ENCODE measurements around the gene IL10.

The IL10 gene

GRCh38 chr1:206794294-206794908 lies 22.1 kb upstream of the IL10 start:
- Histone ChIP-seq H3K79me2 (ENCODE audit: insufficient read depth, low read length) (no peaks in the 10 kb centered on the region), H3K9me2 (replicated peaks; ENCODE audit: low read depth, low read length) (no peaks in the 10 kb centered on the region), H3K4me3 (ENCODE audit: low read length, poor library complexity, severe bottlenecking) (no peak overlapping the region), H3K27me3 (ENCODE audit: insufficient read depth, low read length, poor library complexity, severe bottlenecking) (no peaks in the 10 kb centered on the region), H3K4me1 (ENCODE audit: insufficient read depth, low read length, poor library complexity, severe bottlenecking) (peaks cover 81% of the 10 kb centered on the region), H3K4me2 (ENCODE audit: low read depth, low read length, poor library complexity, severe bottlenecking) (no peak overlapping the region), H2AFZ (ENCODE audit: low read length) (peak overlapping the region; percentile 37; the same call in 1 of the 2 replicates), H4K20me1 (ENCODE audit: insufficient read depth, low read length, poor library complexity, severe bottlenecking) (no peaks in the 10 kb centered on the region), H3K36me3 (ENCODE audit: insufficient read depth, low read length) (no peaks in the 10 kb centered on the region), H3K9ac (ENCODE audit: low read depth, low read length, poor library complexity, severe bottlenecking) (no peak overlapping the region), H3F3A (ENCODE audit: low read depth) (no peaks in the 10 kb centered on the region), H3K9me3 (ENCODE audit: insufficient read depth, low read depth, low read length) (no peaks in the 10 kb centered on the region)
- no peak for TF ChIP-seq EZH2phosphoT487 (IDR thresholded peaks at IDR 0.05; ENCODE audit: borderline replicate concordance)
- TF ChIP-seq, protein P1, sequence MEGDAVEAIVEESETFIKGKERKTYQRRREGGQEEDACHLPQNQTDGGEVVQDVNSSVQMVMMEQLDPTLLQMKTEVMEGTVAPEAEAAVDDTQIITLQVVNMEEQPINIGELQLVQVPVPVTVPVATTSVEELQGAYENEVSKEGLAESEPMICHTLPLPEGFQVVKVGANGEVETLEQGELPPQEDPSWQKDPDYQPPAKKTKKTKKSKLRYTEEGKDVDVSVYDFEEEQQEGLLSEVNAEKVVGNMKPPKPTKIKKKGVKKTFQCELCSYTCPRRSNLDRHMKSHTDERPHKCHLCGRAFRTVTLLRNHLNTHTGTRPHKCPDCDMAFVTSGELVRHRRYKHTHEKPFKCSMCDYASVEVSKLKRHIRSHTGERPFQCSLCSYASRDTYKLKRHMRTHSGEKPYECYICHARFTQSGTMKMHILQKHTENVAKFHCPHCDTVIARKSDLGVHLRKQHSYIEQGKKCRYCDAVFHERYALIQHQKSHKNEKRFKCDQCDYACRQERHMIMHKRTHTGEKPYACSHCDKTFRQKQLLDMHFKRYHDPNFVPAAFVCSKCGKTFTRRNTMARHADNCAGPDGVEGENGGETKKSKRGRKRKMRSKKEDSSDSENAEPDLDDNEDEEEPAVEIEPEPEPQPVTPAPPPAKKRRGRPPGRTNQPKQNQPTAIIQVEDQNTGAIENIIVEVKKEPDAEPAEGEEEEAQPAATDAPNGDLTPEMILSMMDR (conservative IDR thresholded peaks at IDR 0.05; ENCODE audit: low read length) = no peak

DNA sequence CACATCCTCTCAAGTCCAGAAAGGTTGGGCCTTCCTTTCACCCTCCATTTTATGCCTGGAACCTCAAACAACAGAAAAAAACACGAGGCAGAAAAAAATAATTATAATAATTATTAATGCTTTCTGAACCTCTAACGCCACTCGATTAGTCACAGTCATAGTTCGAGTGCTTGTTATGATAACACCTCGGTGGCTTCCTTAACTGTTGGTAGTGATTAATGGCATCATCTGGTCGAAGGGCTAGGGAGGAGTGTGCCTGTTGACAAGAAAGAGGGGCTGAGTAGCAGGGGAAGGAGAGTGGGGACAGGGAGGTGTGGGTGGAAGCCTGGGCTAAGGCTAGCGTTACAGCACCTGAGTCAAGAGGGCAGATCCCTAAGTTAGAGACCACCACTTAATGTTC lies 21.3 kb upstream of the IL10 start:
- Histone ChIP-seq H3K4me1 (ENCODE audit: insufficient read depth, low read length, poor library complexity, severe bottlenecking) (peaks cover 74% of the 10 kb centered on the region), H3K9me3 (ENCODE audit: insufficient read depth, low read depth, low read length) (no peaks in the 10 kb centered on the region), H2AFZ (ENCODE audit: low read length) (no peak overlapping the region), H3K27me3 (ENCODE audit: insufficient read depth, low read length, poor library complexity, severe bottlenecking) (no peaks in the 10 kb centered on the region), H4K20me1 (ENCODE audit: insufficient read depth, low read length, poor library complexity, severe bottlenecking) (no peaks in the 10 kb centered on the region), H3K79me2 (ENCODE audit: insufficient read depth, low read length) (no peaks in the 10 kb centered on the region), H3K4me2 (ENCODE audit: low read depth, low read length, poor library complexity, severe bottlenecking) (no peak overlapping the region), H3K9ac (ENCODE audit: low read depth, low read length, poor library complexity, severe bottlenecking) (no peak overlapping the region), H3F3A (ENCODE audit: low read depth) (no peaks in the 10 kb centered on the region), H3K36me3 (ENCODE audit: insufficient read depth, low read length) (no peaks in the 10 kb centered on the region), H3K9me2 (replicated peaks; ENCODE audit: low read depth, low read length) (no peaks in the 10 kb centered on the region), H3K4me3 (ENCODE audit: low read length, poor library complexity, severe bottlenecking) (no peak overlapping the region)
- TF ChIP-seq EZH2phosphoT487 (IDR thresholded peaks at IDR 0.05; ENCODE audit: borderline replicate concordance) = no peak
- TF ChIP-seq, protein P1 (conservative IDR thresholded peaks at IDR 0.05; ENCODE audit: low read length) = no peak

DNA sequence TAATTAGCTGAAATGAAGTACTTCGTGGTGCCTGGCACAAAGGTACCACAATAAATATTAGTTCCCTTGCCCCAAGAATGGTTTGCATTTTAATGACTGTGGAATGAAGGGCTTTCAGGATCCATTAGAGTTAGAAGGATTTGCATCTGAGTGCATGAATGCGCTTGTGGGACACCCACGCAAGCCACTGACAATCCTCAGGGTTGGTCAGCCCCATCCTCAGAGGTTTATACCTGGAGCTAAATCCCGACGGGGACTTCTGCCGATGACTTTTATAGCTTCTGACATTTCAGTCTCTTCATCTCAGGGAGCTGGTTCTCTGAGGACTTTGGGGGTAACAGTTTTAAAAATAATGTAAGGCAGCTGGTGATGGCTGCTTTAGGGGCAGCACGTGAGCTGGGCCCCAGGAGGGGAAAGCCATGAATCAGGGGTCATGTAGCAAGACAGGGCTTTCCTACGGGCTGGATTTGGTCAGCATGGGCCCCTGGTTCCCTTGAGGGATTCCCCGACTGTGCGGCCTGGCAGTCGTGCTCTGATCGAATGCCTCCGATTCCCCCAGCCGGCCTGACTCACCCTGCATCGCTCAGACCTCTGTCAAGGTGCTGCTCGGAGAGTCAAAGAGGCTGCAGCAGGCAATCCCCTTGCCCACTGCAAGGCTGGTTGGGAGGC lies 20.8 kb upstream of the IL10 start:
- Histone ChIP-seq H3K36me3 (ENCODE audit: insufficient read depth, low read length) (no peaks in the 10 kb centered on the region), H4K20me1 (ENCODE audit: insufficient read depth, low read length, poor library complexity, severe bottlenecking) (no peaks in the 10 kb centered on the region), H3K9me2 (replicated peaks; ENCODE audit: low read depth, low read length) (no peaks in the 10 kb centered on the region), H3K4me1 (ENCODE audit: insufficient read depth, low read length, poor library complexity, severe bottlenecking) (peaks cover 74% of the 10 kb centered on the region), H3K27me3 (ENCODE audit: insufficient read depth, low read length, poor library complexity, severe bottlenecking) (no peaks in the 10 kb centered on the region), H3K79me2 (ENCODE audit: insufficient read depth, low read length) (no peaks in the 10 kb centered on the region), H3K9ac (ENCODE audit: low read depth, low read length, poor library complexity, severe bottlenecking) (peak overlapping the region; percentile 69), H2AFZ (ENCODE audit: low read length) (no peak overlapping the region; the same call in 1 of the 2 replicates), H3K4me3 (ENCODE audit: low read length, poor library complexity, severe bottlenecking) (no peak overlapping the region), H3K9me3 (ENCODE audit: insufficient read depth, low read depth, low read length) (no peaks in the 10 kb centered on the region), H3F3A (ENCODE audit: low read depth) (no peaks in the 10 kb centered on the region), H3K4me2 (ENCODE audit: low read depth, low read length, poor library complexity, severe bottlenecking) (no peak overlapping the region)
- TF ChIP-seq, protein P1 (conservative IDR thresholded peaks at IDR 0.05; ENCODE audit: low read length) = no peak
- no peak for TF ChIP-seq EZH2phosphoT487 (IDR thresholded peaks at IDR 0.05; ENCODE audit: borderline replicate concordance)

All from Loucy (cell line).